GM12878 (cell line): Measurements from ENCODE around the gene GSK3A. TPM values are rescaled to one million over a fixed set of nuclear protein-coding genes. Genes with fewer than 3 reads are reported as not detected.
A peak's percentile ranks its signal among the peaks of the same experiment; 100 is the strongest.

Experiments used
- ASH2L ChIP-seq: fragments of 300-600, 200-600 bp; sonication (generic); IDR thresholded peaks from 2 replicates; pipeline ENCODE4 v1.6.1; 2017; ENCODE audit warnings: low read depth, mild to moderate bottlenecking, borderline replicate concordance
- ATF2 ChIP-seq: IDR thresholded peaks from 2 replicates; pipeline ENCODE4 v1.6.1; 2012; ENCODE audit warnings: low read length, inconsistent platforms
- BRCA1 ChIP-seq: IDR thresholded peaks from 2 replicates; pipeline ENCODE4 v1.6.1; 2011; ENCODE audit warnings: low read depth, low read length, improper control_type of control experiment
- CBX3 ChIP-seq: fragments of 200-600 bp; sonication (generic); IDR thresholded peaks from 2 replicates; pipeline ENCODE4 v1.6.1; 2016; ENCODE audit warnings: low read depth, borderline replicate concordance
- EP300 ChIP-seq, 2 experiments: fragments of 150-350 bp in 1 of 2; IDR thresholded peaks; 2 replicates each; pipeline ENCODE4 v1.6.1; 2011 to 2012; ENCODE audit warnings: low read depth in 2 of 2, low read length in 2 of 2, borderline replicate concordance in 1 of 2, improper control_type of control experiment in 1 of 2, inconsistent platforms in 1 of 2; ENCODE audit not compliant: control insufficient read depth in 1 of 2
- GATAD2B ChIP-seq: fragments of 450-650 bp; conservative IDR thresholded peaks from 2 replicates; pipeline ENCODE4 v1.6.1; 2017; ENCODE audit warnings: low read depth, mild to moderate bottlenecking, moderate library complexity
- NBN ChIP-seq: fragments of 450-650 bp; IDR thresholded peaks from 2 replicates; pipeline ENCODE4 v1.6.1; 2016
- PAX5 ChIP-seq: IDR thresholded peaks from 2 replicates; pipeline ENCODE4 v1.6.1; 2011; ENCODE audit warnings: low read depth, low read length, borderline replicate concordance
- POLR2AphosphoS2 ChIP-seq: IDR thresholded peaks from 2 replicates; pipeline ENCODE4 v1.6.1; 2011; ENCODE audit warnings: low read depth, mild to moderate bottlenecking, low read length, improper control_type of control experiment, moderate library complexity
- POU2F2 ChIP-seq: IDR thresholded peaks from 3 replicates; pipeline ENCODE4 v1.6.1; 2011; ENCODE audit warnings: low read depth, mild to moderate bottlenecking, low read length, borderline replicate concordance
- RAD51 ChIP-seq: fragments of 450-650 bp; IDR thresholded peaks from 2 replicates; pipeline ENCODE4 v1.6.1; 2016; ENCODE audit warnings: moderate library complexity, mild to moderate bottlenecking, inconsistent platforms
- SMAD5 ChIP-seq: IDR thresholded peaks from 2 replicates; pipeline ENCODE4 v1.6.1; 2016; ENCODE audit warnings: antibody characterized with exemption, low read depth
- SPI1 ChIP-seq: IDR thresholded peaks from 2 replicates; pipeline ENCODE4 v1.6.1; 2011; ENCODE audit warnings: low read depth, mild to moderate bottlenecking, low read length, moderate library complexity, borderline replicate concordance; ENCODE audit not compliant: insufficient read depth
- SUPT20H ChIP-seq: IDR thresholded peaks from 2 replicates; pipeline ENCODE4 v1.6.1; 2011; ENCODE audit warnings: low read depth, mild to moderate bottlenecking, low read length, moderate library complexity, borderline replicate concordance; ENCODE audit not compliant: control insufficient read depth
- TAF1 ChIP-seq: IDR thresholded peaks from 2 replicates; pipeline ENCODE4 v1.6.1; 2011; ENCODE audit warnings: mild to moderate bottlenecking, low read depth, low read length, borderline replicate concordance
- TCF12 ChIP-seq: IDR thresholded peaks from 2 replicates; pipeline ENCODE4 v1.6.1; 2011; ENCODE audit warnings: low read depth, mild to moderate bottlenecking, low read length
- YY1 ChIP-seq: IDR thresholded peaks from 2 replicates; pipeline ENCODE4 v1.6.1; 2011; ENCODE audit warnings: low read depth, mild to moderate bottlenecking, low read length
- polyA plus RNA-seq, 11 experiments: library from polyadenylated mRNA; depleted of rRNA in 4 of 11; unstranded in 6 of 11; stranded (reverse) in 5 of 11; fragments of >200 nt; fragmentation: Nextera tagmentation in 4 of 11; fragmentation: Illumina TruSeq in 1 of 11; extraction: Ambion mirVana in 4 of 11; extraction: Trizol in 1 of 11; gene quantifications; 1 replicate in 1 of 11; 2 replicates in 10 of 11; pipeline versions ENCODE4 v1.2.1 to v1.2.3, GENCODE V29; 2011 to 2016; ENCODE audit warnings: inconsistent platforms in 2 of 11, missing spikeins in 2 of 11, low read depth in 1 of 11
- total RNA-seq, 4 experiments: library from RNA; depleted of rRNA in 3 of 4; stranded (reverse); fragments of >200 nt in 3 of 4; fragmentation: Illumina TruSeq in 1 of 4; extraction: Trizol in 1 of 4; gene quantifications; 2 replicates each; pipeline versions ENCODE4 v1.2.1 to v1.2.3, GENCODE V29; 2013 to 2021
- TF ChIP-seq, protein P1 (sequence below): fragments of 450-650 bp; IDR thresholded peaks from 2 replicates; pipeline ENCODE4 v1.6.1; 2017; ENCODE audit warnings: mild to moderate bottlenecking, low read depth, inconsistent platforms; ENCODE audit not compliant: poor library complexity, severe bottlenecking
- TF ChIP-seq, protein P2 (sequence below): fragments of 450-650 bp; IDR thresholded peaks from 2 replicates; pipeline ENCODE4 v1.6.1; 2018; ENCODE audit warnings: borderline replicate concordance, mild to moderate bottlenecking; ENCODE audit not compliant: partially characterized antibody
- TF ChIP-seq, protein P3 (sequence below): fragments of 450-650 bp; IDR thresholded peaks from 2 replicates; pipeline ENCODE4 v1.6.1; 2017; ENCODE audit warnings: low read depth, mild to moderate bottlenecking, moderate library complexity

GSK3A gene
- total and polyA plus RNA-seq, 10 of the 15 experiments (the other 5 are each of a cell fraction or from before 2014, with no cell fraction given) = 1.00 to 47.9 (median 15.2) TPM

GRCh38 chr19:42217520-42218437, 24.6 kb downstream of the GSK3A start, which contains the start of gene DEDD2 (continued):
- no peak for TF ChIP-seq EP300 (IDR thresholded peaks at IDR 0.05; ENCODE audit: borderline replicate concordance in 1 of 2, control insufficient read depth in 1 of 2, low read depth in 2 of 2, low read length in 2 of 2)
- TF ChIP-seq TCF12 = 0 out of 2 replicates have a peak, but pooled peaks have one; percentile 6
- TF ChIP-seq YY1 = 0 out of 2 replicates have a peak, but pooled peaks have one; percentile 36
- TF ChIP-seq, protein P1, sequence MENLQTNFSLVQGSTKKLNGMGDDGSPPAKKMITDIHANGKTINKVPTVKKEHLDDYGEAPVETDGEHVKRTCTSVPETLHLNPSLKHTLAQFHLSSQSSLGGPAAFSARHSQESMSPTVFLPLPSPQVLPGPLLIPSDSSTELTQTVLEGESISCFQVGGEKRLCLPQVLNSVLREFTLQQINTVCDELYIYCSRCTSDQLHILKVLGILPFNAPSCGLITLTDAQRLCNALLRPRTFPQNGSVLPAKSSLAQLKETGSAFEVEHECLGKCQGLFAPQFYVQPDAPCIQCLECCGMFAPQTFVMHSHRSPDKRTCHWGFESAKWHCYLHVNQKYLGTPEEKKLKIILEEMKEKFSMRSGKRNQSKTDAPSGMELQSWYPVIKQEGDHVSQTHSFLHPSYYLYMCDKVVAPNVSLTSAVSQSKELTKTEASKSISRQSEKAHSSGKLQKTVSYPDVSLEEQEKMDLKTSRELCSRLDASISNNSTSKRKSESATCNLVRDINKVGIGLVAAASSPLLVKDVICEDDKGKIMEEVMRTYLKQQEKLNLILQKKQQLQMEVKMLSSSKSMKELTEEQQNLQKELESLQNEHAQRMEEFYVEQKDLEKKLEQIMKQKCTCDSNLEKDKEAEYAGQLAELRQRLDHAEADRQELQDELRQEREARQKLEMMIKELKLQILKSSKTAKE = no peak
- no peak for TF ChIP-seq ATF2
- TF ChIP-seq PAX5 = peak; percentile 47; the same call in 1 of the 2 replicates
- TF ChIP-seq, protein P2, sequence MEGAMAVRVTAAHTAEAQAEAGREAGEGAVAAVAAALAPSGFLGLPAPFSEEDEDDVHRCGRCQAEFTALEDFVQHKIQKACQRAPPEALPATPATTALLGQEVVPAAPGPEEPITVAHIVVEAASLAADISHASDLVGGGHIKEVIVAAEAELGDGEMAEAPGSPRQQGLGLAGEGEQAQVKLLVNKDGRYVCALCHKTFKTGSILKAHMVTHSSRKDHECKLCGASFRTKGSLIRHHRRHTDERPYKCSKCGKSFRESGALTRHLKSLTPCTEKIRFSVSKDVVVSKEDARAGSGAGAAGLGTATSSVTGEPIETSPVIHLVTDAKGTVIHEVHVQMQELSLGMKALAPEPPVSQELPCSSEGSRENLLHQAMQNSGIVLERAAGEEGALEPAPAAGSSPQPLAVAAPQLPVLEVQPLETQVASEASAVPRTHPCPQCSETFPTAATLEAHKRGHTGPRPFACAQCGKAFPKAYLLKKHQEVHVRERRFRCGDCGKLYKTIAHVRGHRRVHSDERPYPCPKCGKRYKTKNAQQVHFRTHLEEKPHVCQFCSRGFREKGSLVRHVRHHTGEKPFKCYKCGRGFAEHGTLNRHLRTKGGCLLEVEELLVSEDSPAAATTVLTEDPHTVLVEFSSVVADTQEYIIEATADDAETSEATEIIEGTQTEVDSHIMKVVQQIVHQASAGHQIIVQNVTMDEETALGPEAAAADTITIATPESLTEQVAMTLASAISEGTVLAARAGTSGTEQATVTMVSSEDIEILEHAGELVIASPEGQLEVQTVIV = no peak
- TF ChIP-seq, protein P3, sequence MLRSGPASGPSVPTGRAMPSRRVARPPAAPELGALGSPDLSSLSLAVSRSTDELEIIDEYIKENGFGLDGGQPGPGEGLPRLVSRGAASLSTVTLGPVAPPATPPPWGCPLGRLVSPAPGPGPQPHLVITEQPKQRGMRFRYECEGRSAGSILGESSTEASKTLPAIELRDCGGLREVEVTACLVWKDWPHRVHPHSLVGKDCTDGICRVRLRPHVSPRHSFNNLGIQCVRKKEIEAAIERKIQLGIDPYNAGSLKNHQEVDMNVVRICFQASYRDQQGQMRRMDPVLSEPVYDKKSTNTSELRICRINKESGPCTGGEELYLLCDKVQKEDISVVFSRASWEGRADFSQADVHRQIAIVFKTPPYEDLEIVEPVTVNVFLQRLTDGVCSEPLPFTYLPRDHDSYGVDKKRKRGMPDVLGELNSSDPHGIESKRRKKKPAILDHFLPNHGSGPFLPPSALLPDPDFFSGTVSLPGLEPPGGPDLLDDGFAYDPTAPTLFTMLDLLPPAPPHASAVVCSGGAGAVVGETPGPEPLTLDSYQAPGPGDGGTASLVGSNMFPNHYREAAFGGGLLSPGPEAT = 0 out of 2 replicates have a peak, but pooled peaks have one; percentile 26
- TF ChIP-seq POLR2AphosphoS2 = peak; percentile 39; the same call in 1 of the 2 replicates
- TF ChIP-seq BRCA1 = no peak
- no peak for TF ChIP-seq ASH2L
- no peak for TF ChIP-seq SUPT20H
- TF ChIP-seq NBN = peak; percentile 38; the same call in 1 of the 2 replicates
- peak; percentile 32; the same call in 1 of the 2 replicates for TF ChIP-seq RAD51
- no peak; the same call in 1 of the 2 replicates for TF ChIP-seq SMAD5
- TF ChIP-seq TAF1 = no peak
- TF ChIP-seq POU2F2 = 0 out of 3 replicates have a peak, but pooled peaks have one; percentile 32
- TF ChIP-seq CBX3 = no peak
- peak; percentile 44; the same call in 1 of the 2 replicates for TF ChIP-seq SPI1
- 0 out of 2 replicates have a peak, but pooled peaks have one; percentile 11 for TF ChIP-seq GATAD2B
